ENCODE data around the gene RXFP4. TPM values are rescaled to one million over a fixed set of nuclear protein-coding genes. Genes with fewer than 3 reads are reported as not detected.

RXFP4 gene, protein sequence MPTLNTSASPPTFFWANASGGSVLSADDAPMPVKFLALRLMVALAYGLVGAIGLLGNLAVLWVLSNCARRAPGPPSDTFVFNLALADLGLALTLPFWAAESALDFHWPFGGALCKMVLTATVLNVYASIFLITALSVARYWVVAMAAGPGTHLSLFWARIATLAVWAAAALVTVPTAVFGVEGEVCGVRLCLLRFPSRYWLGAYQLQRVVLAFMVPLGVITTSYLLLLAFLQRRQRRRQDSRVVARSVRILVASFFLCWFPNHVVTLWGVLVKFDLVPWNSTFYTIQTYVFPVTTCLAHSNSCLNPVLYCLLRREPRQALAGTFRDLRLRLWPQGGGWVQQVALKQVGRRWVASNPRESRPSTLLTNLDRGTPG
- total RNA-seq, result not detected

GRCh38 chr1:155940993-155941844 lies at the start of gene RXFP4:
Gene RXFP4 (plus strand): TSS chr1:155941638. CDS start chr1:155941710, 72 bp downstream.

DNA sequence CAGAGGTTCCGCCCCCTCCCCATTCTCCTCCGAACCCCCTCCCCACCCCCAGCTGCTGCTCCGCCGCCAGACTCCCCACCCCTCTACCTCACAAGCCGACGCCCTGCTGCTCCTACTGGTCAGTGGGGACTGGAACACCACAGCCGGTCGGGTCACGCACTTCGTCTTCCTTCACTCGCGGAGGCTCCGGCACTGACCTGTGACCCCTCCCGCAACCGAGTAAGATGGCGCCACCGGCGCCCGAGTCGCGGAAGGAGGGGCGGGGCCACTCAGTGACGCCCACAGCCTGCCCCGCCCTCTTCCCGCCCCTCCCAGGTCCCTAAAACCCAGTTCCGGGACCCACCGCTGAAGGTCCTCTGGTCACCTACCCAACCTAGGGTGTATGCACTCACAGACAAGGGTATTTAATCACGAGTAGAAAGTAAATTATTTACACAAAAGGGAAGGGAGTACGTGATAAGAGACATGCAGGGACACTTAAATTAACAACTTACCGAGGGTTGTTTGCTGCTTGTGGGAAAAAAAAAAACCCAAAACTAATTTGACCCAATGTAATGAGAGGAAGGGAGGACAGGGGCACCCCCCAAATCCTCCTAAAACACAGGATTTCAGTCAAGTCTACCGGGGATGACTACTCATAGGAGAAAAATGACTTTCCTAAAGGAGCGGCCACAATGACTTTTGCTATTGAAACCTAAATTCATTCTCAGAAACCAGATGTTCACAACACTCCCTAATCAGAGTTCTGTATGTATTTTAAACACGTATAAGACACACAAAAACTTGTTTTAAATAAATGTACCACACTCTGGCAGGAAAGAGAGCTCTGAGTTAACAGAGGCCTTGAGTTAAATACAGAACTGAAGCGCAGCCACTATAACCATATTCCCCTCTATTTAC lies 30.0 kb upstream of the RXFP4 start, which contains the start of gene RIT1:
RIT1 (minus strand) TSS at position 194 of the 900 bp plus-strand sequence. CDS start 588 bp downstream, outside the sequence.

GRCh38 chr1:155934097-155934935 lies 7.1 kb upstream of the RXFP4 start, which contains the start of gene KHDC4:
Gene KHDC4 (minus strand): TSS chr1:155934413. CDS start chr1:155934373, 40 bp downstream.

GRCh38 chr1:155978325-155978972 lies 37.0 kb downstream of the RXFP4 start, which contains the start of gene ARHGEF2:
Gene ARHGEF2 (minus strand): TSS chr1:155978547. CDS start chr1:155978427, 120 bp downstream.

Small RNA genes lying within 50 kb of the gene (small RNA-seq; reads per million reads assigned to genes)
- gene MIR6738 (0 reads per million in 2 donors), gene RF00015 (0 reads per million in 2 donors), gene SCARNA4 (0 reads per million in 2 donors), gene SNORA80E (114 to 212 reads per million in 2 donors)

Other genes starting within 250 kb of the RXFP4 start
- 10 to 100 TPM; 30.6 to 31.6 TPM for gene GON4L, start 84.4 kb upstream of the RXFP4 start, total RNA-seq
- gene SYT11, start 82.1 kb upstream of the RXFP4 start, total RNA-seq, result 10 to 100 TPM; 19.0 to 21.0 TPM
- gene RIT1, start 30.3 kb upstream of the RXFP4 start, total RNA-seq, result 10 to 100 TPM; 48.0 to 50.6 TPM
- gene KHDC4, start 7.2 kb upstream of the RXFP4 start, total RNA-seq, result 10 to 100 TPM; 30.6 to 35.6 TPM
- gene ARHGEF2, start 36.9 kb downstream of the RXFP4 start, total RNA-seq, result 100 to 1,000 TPM in 1 of 2 donors, 10 to 100 TPM in 1; 59.5 to 134 TPM
- 100 to 1,000 TPM; 220 to 324 TPM for gene SSR2, start 79.3 kb downstream of the RXFP4 start, total RNA-seq
- 10 to 100 TPM; 16.0 to 21.0 TPM for gene UBQLN4, start 112.2 kb downstream of the RXFP4 start, total RNA-seq
- 10 to 100 TPM; 35.1 to 42.0 TPM for gene LAMTOR2, start 113.1 kb downstream of the RXFP4 start, total RNA-seq
- not detected for gene RAB25, start 119.5 kb downstream of the RXFP4 start, total RNA-seq
- gene MEX3A, start 140.8 kb downstream of the RXFP4 start, total RNA-seq, result 1 to 10 TPM; 1.0 to 4.0 TPM
- 1,000 to 10,000 TPM in 1 of 2 donors, 100 to 1,000 TPM in 1; 784 to 1,173 TPM for gene LMNA, start 173.1 kb downstream of the RXFP4 start, total RNA-seq
- under 1 TPM; 0.67 to 0.69 TPM for gene SEMA4A, start 211.9 kb downstream of the RXFP4 start, total RNA-seq

Measured in melanocyte of skin (primary cell).